ENCODE measurements around the gene ENAH.

DNA sequence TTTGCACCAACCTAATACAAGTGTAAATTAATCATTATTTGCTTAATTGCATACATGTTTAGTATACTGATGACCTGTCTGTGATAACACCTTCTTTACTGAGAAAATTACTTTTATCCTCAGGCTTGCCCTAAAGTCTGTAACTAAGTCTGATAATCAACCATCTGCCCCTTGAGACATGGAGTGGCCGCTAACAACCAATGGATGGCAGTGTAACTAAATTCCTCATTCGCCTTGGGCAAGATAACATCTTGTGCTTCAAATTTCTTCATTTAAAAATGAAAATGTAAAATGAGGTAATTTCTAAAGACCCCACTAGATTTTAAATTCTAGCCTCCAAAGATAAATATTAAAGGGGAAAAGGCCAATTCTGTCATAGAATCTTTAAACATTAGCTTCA, 85.1 kb downstream of the ENAH start:
- TF ChIP-seq, protein P1, sequence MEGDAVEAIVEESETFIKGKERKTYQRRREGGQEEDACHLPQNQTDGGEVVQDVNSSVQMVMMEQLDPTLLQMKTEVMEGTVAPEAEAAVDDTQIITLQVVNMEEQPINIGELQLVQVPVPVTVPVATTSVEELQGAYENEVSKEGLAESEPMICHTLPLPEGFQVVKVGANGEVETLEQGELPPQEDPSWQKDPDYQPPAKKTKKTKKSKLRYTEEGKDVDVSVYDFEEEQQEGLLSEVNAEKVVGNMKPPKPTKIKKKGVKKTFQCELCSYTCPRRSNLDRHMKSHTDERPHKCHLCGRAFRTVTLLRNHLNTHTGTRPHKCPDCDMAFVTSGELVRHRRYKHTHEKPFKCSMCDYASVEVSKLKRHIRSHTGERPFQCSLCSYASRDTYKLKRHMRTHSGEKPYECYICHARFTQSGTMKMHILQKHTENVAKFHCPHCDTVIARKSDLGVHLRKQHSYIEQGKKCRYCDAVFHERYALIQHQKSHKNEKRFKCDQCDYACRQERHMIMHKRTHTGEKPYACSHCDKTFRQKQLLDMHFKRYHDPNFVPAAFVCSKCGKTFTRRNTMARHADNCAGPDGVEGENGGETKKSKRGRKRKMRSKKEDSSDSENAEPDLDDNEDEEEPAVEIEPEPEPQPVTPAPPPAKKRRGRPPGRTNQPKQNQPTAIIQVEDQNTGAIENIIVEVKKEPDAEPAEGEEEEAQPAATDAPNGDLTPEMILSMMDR (optimal IDR thresholded peaks at IDR 0.05 in 1 of 3, IDR thresholded peaks at IDR 0.05 in 1 of 3, conservative IDR thresholded peaks at IDR 0.05 in 1 of 3; ENCODE audit: extremely low read depth in 1 of 3, insufficient read depth in 2 of 3, low read length in 3 of 3), result peak in 2 of 3 experiments; percentile 14 to 22
- no peak for TF ChIP-seq EZH2 (IDR thresholded peaks at IDR 0.05; ENCODE audit: low read length)
